Chondrocyte (in vitro differentiated cells): ENCODE data around the gene CATSPERE. TPM values are rescaled to one million over a fixed set of nuclear protein-coding genes. Genes with fewer than 3 reads are reported as not detected.
A peak's percentile ranks its signal among the peaks of the same experiment; 100 is the strongest.
"Not testable (repeated sequence)": the region's sequence is repeated elsewhere in the genome, so short reads cannot be mapped to it uniquely, and the experiment has no call there.

Source experiments
- DNase-seq: peaks from one replicate; pipeline ENCODE4 v3.0.0; 2021; ENCODE audit warnings: mixed read lengths, low spot score
- H3K27ac Mint-ChIP-seq: one replicate; pipeline ENCODE4 v1.8.0; 2021; ENCODE audit warnings: mild to moderate bottlenecking, moderate library complexity, mixed read lengths; ENCODE audit not compliant: unreplicated experiment
- H3K27me3 Mint-ChIP-seq: 2 replicates; pipeline ENCODE4 v1.8.0; 2021; ENCODE audit warnings: low read depth, mixed read lengths
- H3K36me3 Mint-ChIP-seq: 2 replicates; pipeline ENCODE4 v1.8.0; 2021; ENCODE audit warnings: low read depth, mixed read lengths
- H3K4me1 Mint-ChIP-seq: 2 replicates; pipeline ENCODE4 v1.8.0; 2021; ENCODE audit warnings: low read depth, mild to moderate bottlenecking, mixed read lengths
- H3K4me3 Mint-ChIP-seq: one replicate; pipeline ENCODE4 v1.8.0; 2021; ENCODE audit warnings: mild to moderate bottlenecking, moderate library complexity, mixed read lengths; ENCODE audit not compliant: unreplicated experiment
- H3K9me3 Mint-ChIP-seq: 2 replicates; pipeline ENCODE4 v1.8.0; 2021; ENCODE audit warnings: low read depth, mixed read lengths
- total RNA-seq: library from RNA; stranded (reverse); gene quantifications from 3 replicates; pipeline ENCODE4 v1.2.1, GENCODE V29; 2021
- TF ChIP-seq, protein P1 (sequence below): fragments of 200-600 bp; sonication (generic); IDR thresholded peaks from 2 replicates; pipeline ENCODE4 v1.5.0; 2021; ENCODE audit warnings: antibody characterized with exemption, mild to moderate bottlenecking, moderate library complexity

The CATSPERE gene
- total RNA-seq, 1 donor from 2014 or later: 1.5 TPM

GRCh38 chr1:244655186-244655585 lies 194.1 kb downstream of the CATSPERE start:
- Mint-ChIP-seq H3K9me3 (no peaks in the 10 kb centered on the region), H3K27ac (no peak overlapping the region), H3K4me3 (no peak overlapping the region), H3K36me3 (peaks cover 5% of the 10 kb centered on the region), H3K4me1 (peaks cover 40% of the 10 kb centered on the region), H3K27me3 (no peaks in the 10 kb centered on the region)
- DNase-seq: no peak
- TF ChIP-seq, protein P1, sequence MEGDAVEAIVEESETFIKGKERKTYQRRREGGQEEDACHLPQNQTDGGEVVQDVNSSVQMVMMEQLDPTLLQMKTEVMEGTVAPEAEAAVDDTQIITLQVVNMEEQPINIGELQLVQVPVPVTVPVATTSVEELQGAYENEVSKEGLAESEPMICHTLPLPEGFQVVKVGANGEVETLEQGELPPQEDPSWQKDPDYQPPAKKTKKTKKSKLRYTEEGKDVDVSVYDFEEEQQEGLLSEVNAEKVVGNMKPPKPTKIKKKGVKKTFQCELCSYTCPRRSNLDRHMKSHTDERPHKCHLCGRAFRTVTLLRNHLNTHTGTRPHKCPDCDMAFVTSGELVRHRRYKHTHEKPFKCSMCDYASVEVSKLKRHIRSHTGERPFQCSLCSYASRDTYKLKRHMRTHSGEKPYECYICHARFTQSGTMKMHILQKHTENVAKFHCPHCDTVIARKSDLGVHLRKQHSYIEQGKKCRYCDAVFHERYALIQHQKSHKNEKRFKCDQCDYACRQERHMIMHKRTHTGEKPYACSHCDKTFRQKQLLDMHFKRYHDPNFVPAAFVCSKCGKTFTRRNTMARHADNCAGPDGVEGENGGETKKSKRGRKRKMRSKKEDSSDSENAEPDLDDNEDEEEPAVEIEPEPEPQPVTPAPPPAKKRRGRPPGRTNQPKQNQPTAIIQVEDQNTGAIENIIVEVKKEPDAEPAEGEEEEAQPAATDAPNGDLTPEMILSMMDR: no peak

GRCh38 chr1:244657421-244657820 lies 196.3 kb downstream of the CATSPERE start:
- H3K4me1 Mint-ChIP-seq: peaks cover 39% of the 10 kb centered on the region
- peaks cover 6% of the 10 kb centered on the region for H3K36me3 Mint-ChIP-seq
- H3K27ac Mint-ChIP-seq: no peak overlapping the region
- DNase-seq: no peak
- no peaks in the 10 kb centered on the region for H3K9me3 Mint-ChIP-seq
- no peak overlapping the region for H3K4me3 Mint-ChIP-seq
- TF ChIP-seq, protein P1: no peak
- H3K27me3 Mint-ChIP-seq: no peaks in the 10 kb centered on the region

GRCh38 chr1:244659694-244660093 lies 198.6 kb downstream of the CATSPERE start:
- Mint-ChIP-seq H3K4me1 (peaks cover 49% of the 10 kb centered on the region), H3K9me3 (no peaks in the 10 kb centered on the region), H3K27me3 (no peaks in the 10 kb centered on the region), H3K4me3 (no peak overlapping the region), H3K27ac (peak overlapping the region; percentile 64), H3K36me3 (peaks cover 6% of the 10 kb centered on the region)
- TF ChIP-seq, protein P1: no peak
- no peak for DNase-seq

- peaks cover 6% of the 10 kb centered on the region for H3K36me3 Mint-ChIP-seq
- H3K4me3 Mint-ChIP-seq: no peak overlapping the region
- H3K4me1 Mint-ChIP-seq: peaks cover 49% of the 10 kb centered on the region
- TF ChIP-seq, protein P1: no peak
- no peaks in the 10 kb centered on the region for H3K9me3 Mint-ChIP-seq
- no peak overlapping the region for H3K27ac Mint-ChIP-seq
- DNase-seq: no peak
- H3K27me3 Mint-ChIP-seq: no peaks in the 10 kb centered on the region
These were observed 199.5 kb downstream of the CATSPERE start for GRCh38 chr1:244660595-244660994.

DNA sequence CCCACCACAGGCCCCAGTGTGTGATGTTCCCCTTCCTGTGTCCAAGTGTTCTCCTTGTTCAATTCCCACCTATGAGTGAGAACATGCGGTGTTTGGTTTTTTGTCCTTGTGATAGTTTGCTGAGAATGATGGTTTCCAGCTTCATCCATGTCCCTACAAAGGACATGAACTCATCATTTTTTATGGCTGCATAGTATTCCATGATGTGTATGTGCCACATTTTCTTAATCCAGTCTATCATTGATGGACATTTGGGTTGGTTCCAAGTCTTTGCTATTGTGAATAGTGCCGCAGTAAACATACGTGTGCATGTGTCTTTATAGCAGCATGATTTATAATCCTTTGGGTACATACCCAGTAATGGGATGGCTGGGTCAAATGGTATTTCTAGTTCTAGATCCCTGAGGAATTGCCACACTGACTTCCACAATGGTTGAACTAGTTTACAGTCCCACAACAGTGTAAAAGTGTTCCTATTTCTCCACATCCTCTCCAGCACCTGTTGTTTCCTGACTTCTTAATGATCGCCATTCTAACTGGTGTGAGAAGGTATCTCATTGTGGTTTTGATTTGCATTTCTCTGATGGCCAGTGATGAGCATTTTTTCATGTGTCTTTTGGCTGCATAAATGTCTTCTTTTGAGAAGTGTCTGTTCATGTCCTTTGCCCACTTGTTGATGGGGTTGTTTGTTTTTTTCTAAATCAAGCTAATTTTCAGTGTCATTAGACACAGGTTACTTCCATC lies 200.7 kb downstream of the CATSPERE start:
- not testable (repeated sequence) for H3K36me3 Mint-ChIP-seq, H3K9me3 Mint-ChIP-seq, DNase-seq, H3K4me3 Mint-ChIP-seq, H3K27ac Mint-ChIP-seq, H3K27me3 Mint-ChIP-seq
- peaks cover 49% of the 10 kb centered on the region for H3K4me1 Mint-ChIP-seq

DNA sequence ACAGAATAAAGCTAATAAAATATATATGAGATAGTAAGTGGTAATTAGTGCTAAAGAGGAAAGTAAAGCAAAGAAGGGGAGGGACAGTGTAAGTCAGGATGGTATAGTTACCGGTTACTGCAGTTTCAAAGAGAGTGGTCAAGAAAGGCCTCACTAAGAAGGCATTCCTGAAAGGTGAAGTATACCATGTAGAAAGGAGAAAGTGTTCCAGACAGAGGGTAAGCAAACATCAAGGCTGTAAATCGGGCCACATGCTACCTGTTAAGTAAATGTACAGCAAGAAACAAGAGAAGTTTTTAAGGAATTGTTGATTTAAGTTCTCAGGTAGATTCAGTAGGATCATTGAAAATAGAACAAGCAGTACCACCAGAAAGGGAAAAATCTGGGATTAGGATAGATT lies 201.5 kb downstream of the CATSPERE start:
- H3K9me3 Mint-ChIP-seq: no peaks in the 10 kb centered on the region
- no peak overlapping the region for H3K4me3 Mint-ChIP-seq
- no peaks in the 10 kb centered on the region for H3K27me3 Mint-ChIP-seq
- no peak for DNase-seq
- H3K27ac Mint-ChIP-seq: peak overlapping the region; percentile 18
- peaks cover 3% of the 10 kb centered on the region for H3K36me3 Mint-ChIP-seq
- TF ChIP-seq, protein P1: no peak
- H3K4me1 Mint-ChIP-seq: peaks cover 40% of the 10 kb centered on the region
